Activated CD4-positive, alpha-beta T cell treated with anti-CD3 and anti-CD28 coated beads for 36 hours (primary cell): ENCODE results near the gene FAM47E. TPM values are rescaled to one million over a fixed set of nuclear protein-coding genes. Genes with fewer than 3 reads are reported as not detected.
"Not testable (repeated sequence)": the region's sequence is repeated elsewhere in the genome, so short reads cannot be mapped to it uniquely, and the experiment has no call there.

Source experiments
- ATAC-seq: fragments of 200-7000 bp; cut with Tn5 transposase; one replicate; pipeline ENCODE4 v1.10.0; 2021; ENCODE audit warnings: mild to moderate bottlenecking, moderate library complexity
- CTCF ChIA-PET: fragments of 350-600 bp; sonication (Branson Sonifier 250); formaldehyde crosslinking; loops from one replicate; lab custom pipeline; 2021; ENCODE audit warnings: antibody characterized with exemption; lab: Charles Lee
- POLR2A ChIA-PET: fragments of 350-600 bp; sonication (Branson Sonifier 250); formaldehyde crosslinking; loops from one replicate; lab custom pipeline; 2021; ENCODE audit warnings: antibody characterized with exemption, inconsistent platforms; lab: Charles Lee
- DNase-seq: peaks from one replicate; pipeline ENCODE4 v3.0.0-alpha.2; 2020
- H3K27ac Mint-ChIP-seq: one replicate; pipeline ENCODE4 v1.8.0; 2021; ENCODE audit warnings: mixed read lengths
- H3K27me3 Mint-ChIP-seq: one replicate; pipeline ENCODE4 v1.8.0; 2021; ENCODE audit warnings: mixed read lengths
- H3K36me3 Mint-ChIP-seq: one replicate; pipeline ENCODE4 v1.8.0; 2021; ENCODE audit warnings: low read depth, mixed read lengths
- H3K4me1 Mint-ChIP-seq: one replicate; pipeline ENCODE4 v1.8.0; 2021; ENCODE audit warnings: mixed read lengths
- H3K4me3 Mint-ChIP-seq: one replicate; pipeline ENCODE4 v1.8.0; 2021; ENCODE audit warnings: mild to moderate bottlenecking, moderate library complexity, mixed read lengths
- H3K9me3 Mint-ChIP-seq: one replicate; pipeline ENCODE4 v1.8.0; 2021; ENCODE audit warnings: low read depth, mixed read lengths
- intact Hi-C, 2 experiments: fragments of 100-400 bp; cut with DNase I in 1 of 2; cut with micrococcal nuclease in 1 of 2; formaldehyde crosslinking; loops; one replicate each; pipeline versions ENCODE4 v1.14.2 to v1.15.1; 2022 to 2024; cut with DNase I, micrococcal nuclease
- total RNA-seq, 2 experiments: library from RNA; stranded (reverse); gene quantifications; one replicate each; pipeline ENCODE4 v1.2.3, GENCODE V29; 2021

FAM47E gene
- total RNA-seq, 2 experiments from 2014 or later = not detected

DNA sequence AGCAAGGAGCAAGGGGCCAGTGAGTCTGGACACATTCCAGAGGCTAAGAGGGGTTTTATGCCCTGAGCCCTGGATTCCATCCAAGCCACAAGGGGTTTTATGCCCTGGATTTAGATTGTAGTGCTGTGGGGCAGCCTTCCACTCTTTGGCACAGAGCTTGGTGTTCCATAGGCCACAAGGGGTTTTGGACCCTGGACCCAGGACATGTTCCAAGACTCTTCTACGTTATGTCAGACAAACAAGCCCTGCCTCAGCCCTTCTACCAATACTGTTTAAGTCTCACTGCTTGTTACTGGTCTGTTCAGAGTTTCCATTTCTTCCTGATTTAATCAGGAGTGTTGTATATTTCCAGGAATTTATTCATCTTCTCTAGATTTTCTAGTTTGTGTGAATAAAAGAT, 25.1 kb upstream of the FAM47E start:
- Mint-ChIP-seq H3K9me3 (peaks cover 14% of the 10 kb centered on the region), H3K27ac (no peak overlapping the region), H3K4me1 (no peaks in the 10 kb centered on the region), H3K27me3 (peaks cover 7% of the 10 kb centered on the region), H3K4me3 (no peak overlapping the region), H3K36me3 (peaks cover 3% of the 10 kb centered on the region)
- POLR2A ChIA-PET = no interaction called here
- ATAC-seq (no peak), DNase-seq (no peak)
- CTCF ChIA-PET = interaction anchor here (0.9 kb wide), 1 partner anchor 48 kb away, joined by 3 read pairs; no protein-coding TSS in a partner anchor
- intact Hi-C loops = no loop called here

DNA sequence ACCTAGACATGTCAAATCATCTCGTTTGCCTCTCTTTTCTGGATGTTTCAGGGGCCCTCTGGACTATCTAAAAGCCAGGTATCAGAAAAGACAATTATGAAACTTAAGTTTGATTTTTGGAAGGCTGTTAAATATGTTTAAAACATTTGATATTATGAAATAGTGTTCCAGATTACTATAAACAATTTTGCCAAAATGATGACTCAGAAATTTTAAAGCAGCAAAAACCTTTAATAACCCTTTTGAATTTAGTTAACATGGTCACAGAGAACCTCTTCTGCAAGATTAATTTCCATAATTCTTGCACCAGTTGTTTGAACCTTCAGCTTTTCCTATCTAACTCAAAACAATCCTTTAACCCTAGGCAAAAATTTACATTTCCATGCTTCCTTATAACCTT, 18.8 kb upstream of the FAM47E start:
- ChIA-PET POLR2A (no interaction called here), CTCF (no interaction called here)
- H3K27me3 Mint-ChIP-seq = peaks cover 4% of the 10 kb centered on the region

DNA sequence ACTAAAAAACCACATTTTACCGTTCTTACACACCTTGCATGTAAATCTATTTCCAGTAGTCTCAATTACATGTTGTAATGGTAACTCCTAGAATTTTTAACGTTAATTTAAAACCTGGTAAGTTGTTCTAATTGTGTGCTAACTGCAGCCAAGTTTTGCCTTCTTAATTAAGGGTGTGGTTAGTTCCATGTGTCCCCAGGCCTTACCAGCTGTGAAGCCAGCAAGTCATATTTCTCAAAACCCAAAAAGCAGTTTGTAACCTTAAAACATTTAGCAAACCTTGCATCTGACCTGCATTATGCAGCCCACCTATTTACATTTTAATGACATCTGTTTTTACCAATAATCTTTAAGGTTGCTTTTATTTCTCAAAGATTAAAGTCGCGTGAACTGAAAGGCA, 18.4 kb upstream of the FAM47E start:
- CTCF ChIA-PET = no interaction called here
- Mint-ChIP-seq H3K4me3 (no peak overlapping the region), H3K27ac (no peak overlapping the region), H3K36me3 (no peaks in the 10 kb centered on the region), H3K4me1 (no peaks in the 10 kb centered on the region), H3K27me3 (peaks cover 1% of the 10 kb centered on the region), H3K9me3 (peaks cover 15% of the 10 kb centered on the region)
- ATAC-seq (no peak), DNase-seq (no peak)
- intact Hi-C loops = no loop called here
- POLR2A ChIA-PET = no interaction called here

More for the DNA sequence above, 18.8 kb upstream of the FAM47E start:
- DNase-seq (no peak), ATAC-seq (no peak)
- no peak overlapping the region for H3K27ac Mint-ChIP-seq
- peaks cover 3% of the 10 kb centered on the region for H3K36me3 Mint-ChIP-seq
- no peaks in the 10 kb centered on the region for H3K4me1 Mint-ChIP-seq
- H3K4me3 Mint-ChIP-seq = no peak overlapping the region
- intact Hi-C loops = no loop called here
- peaks cover 17% of the 10 kb centered on the region for H3K9me3 Mint-ChIP-seq

DNA sequence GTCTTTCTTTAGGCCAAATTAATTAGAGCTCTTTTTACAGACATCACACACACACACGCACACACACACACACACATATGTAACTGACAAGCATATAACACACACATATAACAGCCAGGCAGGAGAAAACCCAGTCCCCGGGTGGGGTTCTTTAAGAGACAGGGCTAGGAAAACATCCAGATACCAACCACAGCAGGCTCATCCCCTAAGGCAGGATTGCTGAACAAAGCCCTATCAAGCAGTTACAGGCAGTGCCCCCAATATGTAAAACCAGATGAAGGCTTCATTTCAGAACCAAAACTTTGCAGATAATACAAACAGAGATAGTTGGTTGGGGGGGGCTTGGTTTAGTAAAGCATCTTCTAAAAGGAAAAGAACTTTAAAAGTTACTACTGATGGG, 18.0 kb upstream of the FAM47E start:
- H3K4me3 Mint-ChIP-seq = no peak overlapping the region
- H3K9me3 Mint-ChIP-seq = peaks cover 15% of the 10 kb centered on the region
- peaks cover 1% of the 10 kb centered on the region for H3K27me3 Mint-ChIP-seq
- ChIA-PET CTCF (no interaction called here), POLR2A (no interaction called here)
- ATAC-seq = no peak
- no peak overlapping the region for H3K27ac Mint-ChIP-seq
- no peaks in the 10 kb centered on the region for H3K4me1 Mint-ChIP-seq
- intact Hi-C loops = no loop called here
- DNase-seq = no peak
- H3K36me3 Mint-ChIP-seq = no peaks in the 10 kb centered on the region

DNA sequence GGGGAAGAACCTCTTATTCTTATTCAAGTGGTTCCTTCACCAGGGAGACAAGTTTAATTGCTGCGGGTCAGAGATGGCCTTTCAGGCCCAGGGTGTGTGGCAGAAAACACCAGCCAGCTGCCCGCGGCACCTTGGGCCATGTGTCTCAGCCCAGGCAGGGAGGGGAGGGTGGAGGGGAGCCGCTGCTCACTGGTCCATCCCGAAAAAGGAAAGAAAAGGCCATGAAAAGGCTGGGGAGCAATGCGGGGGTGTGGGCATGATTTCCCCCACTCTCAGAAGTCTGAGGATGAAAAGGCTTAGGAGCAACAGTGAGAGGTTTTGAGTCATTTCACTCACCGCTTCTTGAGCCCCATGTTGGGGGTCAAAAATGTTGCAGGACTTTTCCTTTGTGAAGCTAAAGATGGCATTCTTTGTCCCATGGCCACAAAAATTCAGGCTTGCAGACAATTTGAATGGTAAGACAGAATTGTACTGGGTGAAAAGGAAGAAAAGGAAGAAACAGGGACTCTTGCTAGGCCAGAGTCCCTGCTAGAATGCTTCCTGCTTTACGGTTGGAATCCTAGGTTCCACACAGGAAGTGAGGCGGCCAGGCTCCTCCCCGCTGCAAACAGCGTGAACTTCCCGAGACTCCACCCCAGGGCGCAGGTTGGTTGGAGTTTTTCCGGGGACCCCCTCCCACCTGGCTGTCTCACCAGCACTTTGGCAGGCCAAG, 17.4 kb upstream of the FAM47E start:
- no peak for DNase-seq
- ATAC-seq = no peak
- Mint-ChIP-seq H3K4me1 (no peaks in the 10 kb centered on the region), H3K9me3 (peaks cover 11% of the 10 kb centered on the region), H3K27ac (no peak overlapping the region), H3K36me3 (no peaks in the 10 kb centered on the region), H3K4me3 (no peak overlapping the region), H3K27me3 (peaks cover 1% of the 10 kb centered on the region)
- ChIA-PET CTCF (no interaction called here), POLR2A (no interaction called here)
- intact Hi-C loops = no loop called here

DNA sequence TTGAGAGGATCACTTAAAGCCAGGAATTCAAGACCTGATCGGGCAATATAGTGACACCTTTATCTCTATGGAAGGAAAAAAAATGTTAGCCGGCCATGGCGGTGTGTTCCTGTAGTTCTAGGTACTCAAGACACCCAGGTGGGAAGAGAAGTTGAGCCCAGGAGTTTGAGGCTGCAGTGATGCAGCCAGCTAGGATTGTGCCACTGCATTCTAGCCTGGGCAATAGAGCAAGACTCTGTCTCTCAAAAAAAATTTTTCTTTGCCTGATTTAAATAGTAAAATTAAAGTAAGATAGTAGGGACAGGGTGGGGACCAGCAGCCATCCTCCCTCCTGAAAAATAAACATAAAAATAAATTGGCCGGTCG, 16.9 kb upstream of the FAM47E start:
- ChIA-PET POLR2A (no interaction called here), CTCF (interaction anchor here (1.7 kb wide), 1 partner anchor 55 kb away, joined by 6 read pairs; no protein-coding TSS in a partner anchor)
- H3K4me3 Mint-ChIP-seq = no peak overlapping the region
- ATAC-seq (no peak), DNase-seq (no peak)
- H3K27ac Mint-ChIP-seq = no peak overlapping the region
- intact Hi-C loops = no loop called here
- no peaks in the 10 kb centered on the region for H3K36me3 Mint-ChIP-seq
- H3K4me1 Mint-ChIP-seq = no peaks in the 10 kb centered on the region
- peaks cover 7% of the 10 kb centered on the region for H3K9me3 Mint-ChIP-seq
- H3K27me3 Mint-ChIP-seq = no peaks in the 10 kb centered on the region

DNA sequence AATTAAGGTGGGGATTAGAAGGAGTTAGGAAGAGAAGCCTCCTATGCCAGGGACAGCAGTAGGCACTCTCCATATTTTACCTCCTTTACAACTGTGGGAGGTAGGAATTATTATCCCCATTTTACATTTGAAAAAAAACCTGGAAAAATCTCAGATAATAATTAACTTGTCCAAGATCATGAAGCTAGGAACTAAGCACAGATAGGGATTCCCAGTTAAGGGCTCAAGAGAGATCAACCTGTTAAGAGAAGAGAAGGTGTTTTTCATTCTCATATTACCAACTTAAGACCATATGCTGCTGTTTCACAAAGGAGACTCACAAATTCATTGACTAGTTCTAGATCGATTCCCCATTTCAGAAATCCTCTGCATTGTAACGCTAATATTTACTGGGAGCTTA, 16.1 kb upstream of the FAM47E start:
- Mint-ChIP-seq H3K27me3 (no peaks in the 10 kb centered on the region), H3K4me1 (no peaks in the 10 kb centered on the region), H3K9me3 (peaks cover 13% of the 10 kb centered on the region), H3K4me3 (no peak overlapping the region), H3K36me3 (no peaks in the 10 kb centered on the region), H3K27ac (no peak overlapping the region)
- ChIA-PET POLR2A (no interaction called here), CTCF (interaction anchor here (1.7 to 1.9 kb wide), 2 partner anchors 15 to 56 kb away, joined by 5 to 6 read pairs; partner anchors contain the start of gene FAM47E)
- intact Hi-C loops = no loop called here
- no peak for DNase-seq
- ATAC-seq = no peak

DNA sequence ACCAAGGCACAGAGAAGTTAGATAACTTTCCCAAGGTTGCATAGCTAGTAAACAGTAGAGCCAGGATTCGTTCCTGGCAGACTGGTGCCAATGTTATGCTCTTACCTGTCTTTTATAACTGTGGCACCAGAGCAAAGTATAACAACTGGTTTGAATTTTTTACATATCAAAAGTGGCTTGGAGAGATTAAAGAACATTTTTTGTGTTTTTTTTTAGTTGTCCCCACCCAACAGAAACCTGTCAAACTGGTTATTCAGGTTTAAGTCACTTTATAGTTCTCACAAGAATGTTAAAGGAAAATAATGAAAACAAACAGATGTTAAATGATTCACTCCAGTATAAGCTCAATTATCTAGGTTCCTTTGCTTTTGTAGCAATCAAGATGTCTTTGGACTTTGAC, 15.6 kb upstream of the FAM47E start:
- DNase-seq (no peak), ATAC-seq (no peak)
- ChIA-PET POLR2A (interaction anchor here (0.5 kb wide), 1 partner anchor 55 kb away, joined by 3 read pairs; no protein-coding TSS in a partner anchor), CTCF (interaction anchor here (1.7 to 1.9 kb wide), 2 partner anchors 15 to 56 kb away, joined by 5 to 6 read pairs; partner anchors contain the start of gene FAM47E)
- Mint-ChIP-seq H3K9me3 (peaks cover 19% of the 10 kb centered on the region), H3K27me3 (no peaks in the 10 kb centered on the region), H3K4me3 (no peak overlapping the region), H3K27ac (no peak overlapping the region), H3K4me1 (no peaks in the 10 kb centered on the region), H3K36me3 (peaks cover 3% of the 10 kb centered on the region)
- intact Hi-C loops = no loop called here

DNA sequence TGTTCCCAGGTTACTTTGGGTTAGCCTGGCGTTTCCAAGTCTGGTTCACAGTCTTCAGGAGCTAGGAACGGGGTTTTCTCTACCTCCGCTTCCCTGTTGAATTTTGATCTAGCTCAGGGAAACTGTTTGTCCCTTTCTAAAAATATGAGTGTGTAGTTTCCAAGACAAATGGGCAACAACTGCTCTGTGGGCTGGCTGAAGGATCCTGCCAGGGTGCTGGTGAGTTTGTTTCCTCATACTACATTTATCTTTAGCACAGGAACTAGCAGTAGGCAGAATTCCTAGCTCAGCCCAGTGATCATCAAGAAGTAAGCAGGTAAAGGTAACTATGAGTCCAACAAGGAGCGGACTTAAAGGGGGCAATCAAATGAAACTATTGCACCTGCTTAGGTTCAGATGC, 13.3 kb upstream of the FAM47E start:
- Mint-ChIP-seq H3K4me1 (no peaks in the 10 kb centered on the region), H3K9me3 (peaks cover 24% of the 10 kb centered on the region), H3K4me3 (no peak overlapping the region), H3K27me3 (peaks cover 6% of the 10 kb centered on the region), H3K27ac (no peak overlapping the region), H3K36me3 (peaks cover 3% of the 10 kb centered on the region)
- ATAC-seq = no peak
- CTCF ChIA-PET = interaction anchor here (0.7 to 0.8 kb wide), 2 partner anchors 16 to 26 kb away, joined by 3 read pairs; no protein-coding TSS in a partner anchor
- POLR2A ChIA-PET = no interaction called here
- intact Hi-C loops = no loop called here
- no peak for DNase-seq

DNA sequence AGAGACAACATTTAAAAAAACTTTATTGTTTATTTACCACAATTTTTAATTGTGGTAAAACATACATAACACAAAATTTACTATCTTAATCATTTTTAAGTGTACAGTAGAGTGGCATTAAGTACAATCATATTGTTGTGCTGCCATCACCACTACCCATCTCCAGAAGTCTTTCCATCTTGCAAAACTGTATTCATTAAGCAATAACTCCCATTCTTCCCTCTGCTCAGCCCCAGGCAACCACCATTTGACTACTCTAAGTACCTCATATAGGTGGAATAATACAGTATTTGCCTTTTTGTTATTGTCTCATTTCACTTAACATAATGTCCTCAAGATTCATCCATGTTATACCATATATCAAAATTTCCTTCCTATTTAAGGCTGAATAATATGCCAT, 12.8 kb upstream of the FAM47E start:
- Mint-ChIP-seq H3K9me3 (peaks cover 24% of the 10 kb centered on the region), H3K27ac (no peak overlapping the region), H3K4me1 (no peaks in the 10 kb centered on the region), H3K27me3 (peaks cover 6% of the 10 kb centered on the region), H3K4me3 (no peak overlapping the region), H3K36me3 (peaks cover 3% of the 10 kb centered on the region)
- ChIA-PET POLR2A (no interaction called here), CTCF (no interaction called here)
- DNase-seq (no peak), ATAC-seq (no peak)
- intact Hi-C loops = no loop called here

DNA sequence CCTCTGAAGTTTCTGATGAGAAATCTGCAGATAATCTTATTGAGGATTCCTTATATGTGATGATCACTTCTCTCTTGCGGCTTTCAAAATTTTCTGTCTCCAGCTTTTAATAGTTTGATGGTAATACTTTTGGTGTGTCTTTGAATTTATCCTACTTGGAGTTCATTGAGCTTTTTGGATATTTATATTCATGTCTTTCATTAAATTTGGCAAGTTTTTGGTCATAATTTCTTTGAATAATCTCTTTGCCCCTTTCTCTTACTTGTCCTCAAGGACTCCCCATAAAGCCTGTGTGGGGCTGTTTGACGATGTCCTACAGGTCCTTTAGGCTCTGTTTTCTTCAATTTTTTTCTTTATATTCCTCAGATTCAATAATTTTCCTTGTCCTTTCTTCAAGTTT, 11.3 kb upstream of the FAM47E start:
- H3K36me3 Mint-ChIP-seq = peaks cover 3% of the 10 kb centered on the region
- no peak for DNase-seq
- no peak for ATAC-seq
- peaks cover 10% of the 10 kb centered on the region for H3K27me3 Mint-ChIP-seq
- peaks cover 24% of the 10 kb centered on the region for H3K9me3 Mint-ChIP-seq
- ChIA-PET POLR2A (no interaction called here), CTCF (interaction anchor here (0.9 to 1.3 kb wide), 2 partner anchors 61 to 89 kb away, joined by 3 to 4 read pairs; no protein-coding TSS in a partner anchor)
- intact Hi-C loops = no loop called here
- H3K4me3 Mint-ChIP-seq = no peak overlapping the region
- no peak overlapping the region for H3K27ac Mint-ChIP-seq
- H3K4me1 Mint-ChIP-seq = no peaks in the 10 kb centered on the region

DNA sequence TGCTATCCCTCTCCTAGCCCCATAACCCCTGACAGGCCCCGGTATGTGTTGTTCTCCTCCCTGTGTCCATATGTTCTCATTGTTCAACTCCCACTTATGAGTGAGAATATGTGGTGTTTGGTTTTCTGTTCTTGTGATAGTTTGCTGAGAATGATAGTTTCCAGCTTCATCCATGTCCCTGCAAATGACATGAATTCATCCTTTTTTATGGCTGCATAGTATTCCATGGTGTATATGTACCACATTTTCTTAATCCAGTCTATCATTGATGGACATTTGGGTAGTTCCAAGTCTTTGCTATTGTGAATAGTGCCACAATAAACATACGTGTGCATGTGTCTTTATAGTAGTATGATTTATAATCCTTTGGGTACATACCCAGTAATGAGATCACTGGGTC, 7.6 kb upstream of the FAM47E start:
- POLR2A ChIA-PET, ATAC-seq, intact Hi-C loops, H3K4me3 Mint-ChIP-seq, H3K36me3 Mint-ChIP-seq, H3K27ac Mint-ChIP-seq, H3K4me1 Mint-ChIP-seq, DNase-seq, CTCF ChIA-PET: not testable (repeated sequence)
- Mint-ChIP-seq H3K27me3 (peaks cover 17% of the 10 kb centered on the region), H3K9me3 (peaks cover 18% of the 10 kb centered on the region)
